H1 (cell line): Measurements from ENCODE around the gene UQCC3. TPM values are rescaled to one million over a fixed set of nuclear protein-coding genes. Genes with fewer than 3 reads are reported as not detected.

ENCODE experiments used
- CTCF ChIA-PET: fragments of 300-600 bp; sonication (Branson Sonifier 250); formaldehyde crosslinking; loops from one replicate; lab custom pipeline; 2021; ENCODE audit not compliant: partially characterized antibody; lab: Charles Lee
- POLR2A ChIA-PET: fragments of 300-600 bp; sonication (Branson Sonifier 250); formaldehyde crosslinking; loops from one replicate; lab custom pipeline; 2021; ENCODE audit warnings: inconsistent platforms; ENCODE audit not compliant: partially characterized antibody; lab: Charles Lee
- DNase-seq, 2 experiments: peaks; one replicate each; pipeline versions ENCODE4 v3.0.0 to v3.0.0-alpha.2; 2010 to 2022; ENCODE audit warnings: low spot score in 2 of 2, low read depth in 1 of 2, mixed read lengths in 1 of 2
- FAIRE-seq: peaks from 2 replicates; lab custom pipeline; 2011; peaks lifted over from hg19 to GRCh38; lab: Jason Lieb, UNC
- H2AFZ ChIP-seq: 2 replicates; pipeline ENCODE4 v1.8.1; 2012; ENCODE audit warnings: low read length, inconsistent platforms
- H2AK5ac ChIP-seq: 2 replicates; pipeline ENCODE4 v1.6.1; 2013; ENCODE audit warnings: low read depth, low read length
- H2BK120ac ChIP-seq: replicated peaks from 2 replicates; pipeline ENCODE3; 2013; ENCODE audit warnings: low read depth, low read length, inconsistent platforms
- H2BK12ac ChIP-seq: 2 replicates; pipeline ENCODE4 v1.6.1; 2013; ENCODE audit warnings: low read depth, low read length
- H2BK15ac ChIP-seq: 2 replicates; pipeline ENCODE4 v1.6.1; 2013; ENCODE audit warnings: low read length
- H2BK20ac ChIP-seq: 2 replicates; pipeline ENCODE4 v1.6.1; 2013; ENCODE audit warnings: low read length
- H2BK5ac ChIP-seq: 2 replicates; pipeline ENCODE4 v1.6.1; 2013; ENCODE audit warnings: low read depth, low read length
- H3K14ac ChIP-seq: 2 replicates; pipeline ENCODE4 v1.6.1; 2013; ENCODE audit warnings: inconsistent platforms; ENCODE audit not compliant: insufficient read length
- H3K18ac ChIP-seq: 2 replicates; pipeline ENCODE4 v1.6.1; 2013; ENCODE audit warnings: low read length; ENCODE audit errors: extremely low read depth
- H3K23ac ChIP-seq: 2 replicates; pipeline ENCODE4 v1.6.1; 2013; ENCODE audit warnings: inconsistent platforms; ENCODE audit not compliant: insufficient read length
- H3K23me2 ChIP-seq: 2 replicates; pipeline ENCODE4 v1.6.1; 2013; ENCODE audit warnings: low read depth, low read length
- H3K27ac ChIP-seq: 2 replicates; pipeline ENCODE4 v1.6.1; 2011; ENCODE audit warnings: low read depth, low read length, inconsistent platforms
- H3K27me3 ChIP-seq, 4 experiments: replicated peaks in 1 of 4; 1 replicate in 1 of 4; 2 replicates in 3 of 4; pipeline versions ENCODE4 v1.6.1 to v1.8.1; 2011 to 2013; ENCODE audit warnings: low read length in 3 of 4, mild to moderate bottlenecking in 3 of 4, inconsistent platforms in 2 of 4, mixed read lengths in 2 of 4, moderate library complexity in 1 of 4; ENCODE audit not compliant: control insufficient read depth in 3 of 4, insufficient read depth in 3 of 4; ENCODE audit errors: extremely low read depth in 1 of 4
- H3K36me3 ChIP-seq, 4 experiments: 2 replicates each; pipeline versions ENCODE4 v1.6.1 to v1.8.1; 2011 to 2013; ENCODE audit warnings: mild to moderate bottlenecking in 4 of 4, low read length in 3 of 4, moderate library complexity in 2 of 4, control low read depth in 1 of 4, inconsistent platforms in 1 of 4; ENCODE audit not compliant: insufficient read depth in 4 of 4, control insufficient read depth in 2 of 4
- H3K4ac ChIP-seq: replicated peaks from 2 replicates; pipeline ENCODE3; 2013; ENCODE audit warnings: low read length, low read depth, mixed read lengths, inconsistent platforms; ENCODE audit not compliant: insufficient read length
- H3K4me1 ChIP-seq, 4 experiments: replicated peaks in 1 of 4; 1 replicate in 1 of 4; 2 replicates in 3 of 4; pipeline versions ENCODE4 v1.6.1 to v1.8.1; 2011 to 2013; ENCODE audit warnings: low read length in 3 of 4, inconsistent platforms in 2 of 4, mixed read lengths in 1 of 4; ENCODE audit not compliant: insufficient read depth in 4 of 4, control insufficient read depth in 3 of 4
- H3K4me2 ChIP-seq, 2 experiments: 2 replicates each; pipeline versions ENCODE4 v1.6.1 to v1.8.1; 2011 to 2013; ENCODE audit warnings: low read depth in 2 of 2, low read length in 2 of 2, control low read depth in 1 of 2, inconsistent platforms in 1 of 2, mild to moderate bottlenecking in 1 of 2; ENCODE audit not compliant: insufficient read depth in 1 of 2
- H3K4me3 ChIP-seq, 4 experiments: fragments of 200-600, 300-600 bp in 1 of 4; sonication (generic), shearing (Covaris generic), sonication (Bioruptor Twin) in 1 of 4; 2 replicates each; pipeline versions ENCODE4 v1.5.1 to v1.8.1; 2011 to 2016; ENCODE audit warnings: low read length in 4 of 4, low read depth in 3 of 4, control low read depth in 2 of 4, inconsistent platforms in 2 of 4, mild to moderate bottlenecking in 2 of 4, mixed read lengths in 1 of 4, moderate library complexity in 1 of 4; ENCODE audit not compliant: insufficient read depth in 2 of 4; ENCODE audit errors: extremely low read depth in 1 of 4
- H3K56ac ChIP-seq: replicated peaks from 2 replicates; pipeline ENCODE3; 2013; ENCODE audit warnings: low read depth, mild to moderate bottlenecking, mixed read lengths, low read length, inconsistent platforms; ENCODE audit not compliant: insufficient read length
- H3K79me1 ChIP-seq: 2 replicates; pipeline ENCODE4 v1.6.1; 2013; ENCODE audit warnings: low read depth, low read length, control low read depth
- H3K79me2 ChIP-seq, 2 experiments: 2 replicates each; pipeline versions ENCODE4 v1.6.1 to v1.8.1; 2012 to 2013; ENCODE audit warnings: low read length in 2 of 2, mild to moderate bottlenecking in 2 of 2, inconsistent platforms in 1 of 2; ENCODE audit not compliant: insufficient read depth in 2 of 2, control insufficient read depth in 1 of 2
- H3K9ac ChIP-seq, 4 experiments: replicated peaks in 1 of 4; 1 replicate in 1 of 4; 2 replicates in 3 of 4; pipeline versions ENCODE4 v1.6.1 to v1.8.1; 2011 to 2013; ENCODE audit warnings: low read depth in 3 of 4, low read length in 3 of 4, control low read depth in 2 of 4, mild to moderate bottlenecking in 2 of 4, moderate library complexity in 2 of 4, inconsistent platforms in 1 of 4; ENCODE audit errors: extremely low read depth in 1 of 4
- H3K9me3 ChIP-seq, 2 experiments: 2 replicates each; pipeline versions ENCODE4 v1.6.1 to v1.8.1; 2012 to 2013; ENCODE audit warnings: mild to moderate bottlenecking in 2 of 2, moderate library complexity in 2 of 2, control low read depth in 1 of 2, inconsistent platforms in 1 of 2, low read depth in 1 of 2, low read length in 1 of 2, mixed read lengths in 1 of 2; ENCODE audit not compliant: insufficient read depth in 2 of 2
- H4K20me1 ChIP-seq, 2 experiments: replicated peaks in 1 of 2; 2 replicates each; pipeline versions ENCODE3 to v1.8.1; 2011 to 2013; ENCODE audit warnings: inconsistent platforms in 2 of 2, low read length in 2 of 2, mild to moderate bottlenecking in 1 of 2; ENCODE audit not compliant: insufficient read depth in 2 of 2, control insufficient read depth in 1 of 2
- H4K5ac ChIP-seq: 2 replicates; pipeline ENCODE4 v1.6.1; 2013; ENCODE audit warnings: low read length, low read depth, mixed read lengths, inconsistent platforms; ENCODE audit not compliant: insufficient read length
- H4K8ac ChIP-seq: 2 replicates; pipeline ENCODE4 v1.8.0; 2013; ENCODE audit warnings: mild to moderate bottlenecking, moderate library complexity, low read length, inconsistent platforms; ENCODE audit not compliant: insufficient read depth; ENCODE audit errors: extremely low read depth
- H4K91ac ChIP-seq: replicated peaks from 2 replicates; pipeline ENCODE3; 2013; ENCODE audit warnings: low read length, mixed read lengths, inconsistent platforms; ENCODE audit not compliant: insufficient read length
- BACH1 ChIP-seq: IDR thresholded peaks from 2 replicates; pipeline ENCODE4 v1.6.1; 2012; ENCODE audit warnings: low read length, improper control_type of control experiment
- CEBPB ChIP-seq: IDR thresholded peaks from 2 replicates; pipeline ENCODE4 v1.6.1; 2012; ENCODE audit warnings: low read depth, low read length
- KDM1A ChIP-seq: fragments of 200-600, 300-600 bp; sonication (generic); IDR thresholded peaks from 2 replicates; pipeline ENCODE4 v1.7.1; 2016; ENCODE audit warnings: mild to moderate bottlenecking, low read length, borderline replicate concordance
- MAFK ChIP-seq: IDR thresholded peaks from 2 replicates; pipeline ENCODE4 v1.6.1; 2012; ENCODE audit warnings: low read depth, mild to moderate bottlenecking, improper control_type of control experiment, low read length
- RAD21 ChIP-seq, 2 experiments: IDR thresholded peaks in 1 of 2; conservative IDR thresholded peaks in 1 of 2; 2 replicates each; pipeline ENCODE4 v1.6.1; 2011; ENCODE audit warnings: low read depth in 2 of 2, low read length in 2 of 2, improper control_type of control experiment in 1 of 2, inconsistent platforms in 1 of 2, mild to moderate bottlenecking in 1 of 2, moderate library complexity in 1 of 2
- SAP30 ChIP-seq: fragments of 300-600 bp; sonication (generic); IDR thresholded peaks from 2 replicates; pipeline ENCODE4 v1.7.1; 2012; ENCODE audit warnings: low read length, moderate library complexity, mild to moderate bottlenecking, inconsistent platforms; ENCODE audit not compliant: insufficient read depth, insufficient replicate concordance
- SIN3A ChIP-seq, 2 experiments: IDR thresholded peaks in 1 of 2; conservative IDR thresholded peaks in 1 of 2; 2 replicates each; pipeline ENCODE4 v1.6.1; 2011 to 2012; ENCODE audit warnings: low read length in 2 of 2, improper control_type of control experiment in 1 of 2, low read depth in 1 of 2, mild to moderate bottlenecking in 1 of 2
- SRF ChIP-seq: IDR thresholded peaks from 2 replicates; pipeline ENCODE4 v1.6.1; 2011; ENCODE audit warnings: mild to moderate bottlenecking, low read depth, low read length, moderate library complexity
- WGBS, 2 experiments: shearing (Covaris generic) in 1 of 2; methylation state at CpG; one replicate each; pipeline versions ENCODE4 v1.1.6 to v1.1.7; 2013 to 2015; ENCODE audit warnings: low lambda C conversion rate in 2 of 2, mixed read lengths in 2 of 2, inconsistent platforms in 1 of 2, low coverage in 1 of 2, missing lambda C conversion rate in 1 of 2; ENCODE audit not compliant: insufficient replicate concordance in 2 of 2, insufficient coverage in 1 of 2, insufficient read length in 1 of 2; ENCODE audit errors: extremely low coverage in 1 of 2, missing lambda C conversion rate in 1 of 2; 5-methylcytosine and 5-hydroxymethylcytosine counted together
- polyA plus RNA-seq, 7 experiments: library from polyadenylated mRNA; depleted of rRNA in 3 of 7; stranded (reverse) in 5 of 7; unstranded in 2 of 7; fragments of >200 nt in 5 of 7; fragments of 200-250 nt in 2 of 7; gene quantifications; 1 replicate in 5 of 7; 2 replicates in 1 of 7; 4 replicates in 1 of 7; pipeline versions ENCODE4 v1.2.1 to v1.2.3, GENCODE V29; 2011 to 2013; ENCODE audit warnings: missing spikeins in 2 of 7, mixed read lengths in 2 of 7
- total RNA-seq: library from RNA; stranded (reverse); fragmentation: NEBNext Ultra II Directional; extraction: Animal tissue kit (Norgen Biotek cat#: 25700); gene quantifications from 2 replicates; pipeline ENCODE4 v1.2.1, GENCODE V29; 2021

UQCC3 gene
- total and polyA plus RNA-seq, 2 of the 8 experiments (the other 6 are each of a cell fraction or from before 2014, with no cell fraction given), result 14.2 to 15.7 TPM

- H4K8ac ChIP-seq, result peak overlapping the region; percentile 81; the same call in 1 of the 2 replicates
- H2BK15ac ChIP-seq, result no peak overlapping the region
- no peak overlapping the region for H3K56ac ChIP-seq
- FAIRE-seq, result peak; percentile 75
- H3K9ac ChIP-seq, result no peak overlapping the region
- H3K18ac ChIP-seq, result no peak overlapping the region
- H3K9me3 ChIP-seq, result no peaks in the 10 kb centered on the region
- CTCF ChIA-PET, result interaction anchor here (0.8 to 10.3 kb wide), 25 partner anchors 9 to 300 kb away, joined by 3 to 114 read pairs (median 4); partner anchors contain the start of genes B3GAT3, C11orf98, CSKMT and TAF6L
- H2BK120ac ChIP-seq, result no peak overlapping the region
- no peak overlapping the region for H2AFZ ChIP-seq
- H3K23ac ChIP-seq, result no peak overlapping the region
- no peaks in the 10 kb centered on the region for H3K23me2 ChIP-seq
- H3K36me3 ChIP-seq, result peaks cover 11 to 29% (median 25%) of the 10 kb centered on the region in 4 experiments; a peak in 6 of 8 replicates
- no peak overlapping the region for H3K4me2 ChIP-seq
- no peak overlapping the region for H3K14ac ChIP-seq
- H4K91ac ChIP-seq, result no peak overlapping the region
- no peaks in the 10 kb centered on the region for H3K79me1 ChIP-seq
- POLR2A ChIA-PET, result interaction anchor here (0.7 to 61.4 kb wide), 5 partner anchors 11 to 123 kb away, joined by 3 to 2041 read pairs (median 4); partner anchors contain the start of genes BSCL2, C11orf98, CSKMT and EEF1G
- H3K4me1 ChIP-seq, result no peaks in the 10 kb centered on the region; a peak in 1 of 7 replicates
- H3K79me2 ChIP-seq, result no peaks in the 10 kb centered on the region
- H2BK20ac ChIP-seq, result no peak overlapping the region
- DNase-seq, result peak in 1 of 2 experiments; percentile 87
- no peak overlapping the region for H3K4me3 ChIP-seq
- no peak overlapping the region for H2BK12ac ChIP-seq
- H3K27me3 ChIP-seq, result no peaks in the 10 kb centered on the region
- H4K5ac ChIP-seq, result no peak overlapping the region
- no peak overlapping the region for H2AK5ac ChIP-seq
- WGBS, 2 experiments, result 77% methylated on average over 14 of the region's 14 CpGs; no CpG with 5 or more reads in 1 of the 2 experiments
- H3K4ac ChIP-seq, result no peak overlapping the region
- no peak overlapping the region for H2BK5ac ChIP-seq
- H3K27ac ChIP-seq, result no peak overlapping the region
- H4K20me1 ChIP-seq, result peaks cover 0 to 6% of the 10 kb centered on the region in 2 experiments
- TF ChIP-seq RAD21 (IDR thresholded peaks at IDR 0.05 in 1 of 2, conservative IDR thresholded peaks at IDR 0.05 in 1 of 2; ENCODE audit: low read depth in 2 of 2, low read length in 2 of 2) (peak; percentile 72 to 84), SAP30 (no peak), BACH1 (peak; percentile 91), SRF (no peak), SIN3A (conservative IDR thresholded peaks at IDR 0.05 in 1 of 2, IDR thresholded peaks at IDR 0.05 in 1 of 2; ENCODE audit: low read depth in 1 of 2, low read length in 2 of 2) (peak in 1 of 2 experiments; percentile 73; a peak in 2 of 4 replicates), CEBPB (no peak), MAFK (peak; percentile 47; the same call in 1 of the 2 replicates), KDM1A (no peak)
Measured at GRCh38 chr11:62694455-62695167, 23.1 kb downstream of the UQCC3 start.
